ENCODE measurements around the gene XPOT.

DNA sequence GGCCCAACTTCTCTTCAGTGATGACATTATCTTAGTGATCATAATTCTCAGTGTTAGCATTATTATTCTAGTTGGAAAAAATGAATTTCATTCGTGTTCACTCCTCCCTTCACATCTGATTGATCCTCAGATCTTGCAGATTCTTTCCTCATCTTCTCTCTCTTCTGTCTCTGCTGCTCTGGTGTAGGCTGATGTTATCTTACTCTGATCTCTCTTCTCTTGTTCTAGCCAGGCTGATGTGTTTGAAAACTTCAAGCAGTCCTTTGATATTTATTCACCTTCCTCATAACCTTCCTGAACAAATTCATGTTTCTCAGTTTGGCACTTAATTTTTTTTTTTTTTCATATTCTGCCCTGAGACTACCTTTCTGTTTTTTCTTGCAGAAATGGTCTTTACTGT lies 42.1 kb downstream of the XPOT start:
- TF ChIP-seq, protein P1, sequence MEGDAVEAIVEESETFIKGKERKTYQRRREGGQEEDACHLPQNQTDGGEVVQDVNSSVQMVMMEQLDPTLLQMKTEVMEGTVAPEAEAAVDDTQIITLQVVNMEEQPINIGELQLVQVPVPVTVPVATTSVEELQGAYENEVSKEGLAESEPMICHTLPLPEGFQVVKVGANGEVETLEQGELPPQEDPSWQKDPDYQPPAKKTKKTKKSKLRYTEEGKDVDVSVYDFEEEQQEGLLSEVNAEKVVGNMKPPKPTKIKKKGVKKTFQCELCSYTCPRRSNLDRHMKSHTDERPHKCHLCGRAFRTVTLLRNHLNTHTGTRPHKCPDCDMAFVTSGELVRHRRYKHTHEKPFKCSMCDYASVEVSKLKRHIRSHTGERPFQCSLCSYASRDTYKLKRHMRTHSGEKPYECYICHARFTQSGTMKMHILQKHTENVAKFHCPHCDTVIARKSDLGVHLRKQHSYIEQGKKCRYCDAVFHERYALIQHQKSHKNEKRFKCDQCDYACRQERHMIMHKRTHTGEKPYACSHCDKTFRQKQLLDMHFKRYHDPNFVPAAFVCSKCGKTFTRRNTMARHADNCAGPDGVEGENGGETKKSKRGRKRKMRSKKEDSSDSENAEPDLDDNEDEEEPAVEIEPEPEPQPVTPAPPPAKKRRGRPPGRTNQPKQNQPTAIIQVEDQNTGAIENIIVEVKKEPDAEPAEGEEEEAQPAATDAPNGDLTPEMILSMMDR (IDR thresholded peaks at IDR 0.05) = no peak
- TF ChIP-seq EZH2 (IDR thresholded peaks at IDR 0.05) = no peak
- TF ChIP-seq EZH2phosphoT487 (IDR thresholded peaks at IDR 0.05) = no peak

Data from neural progenitor cell (in vitro differentiated cells).